HepG2 (cell line): ENCODE results near the gene TTBK1. TPM values are rescaled to one million over a fixed set of nuclear protein-coding genes. Genes with fewer than 3 reads are reported as not detected.

Experiments used
- ARNT2 ChIP-seq: sonication (generic); formaldehyde crosslinking; IDR thresholded peaks from 2 replicates; pipeline ENCODE4 v1.8.0; 2022; ENCODE audit warnings: mild to moderate bottlenecking, low read depth, missing genetic modification reagents, moderate library complexity
- EP300 ChIP-seq, 3 experiments: sonication (generic) in 1 of 3; formaldehyde crosslinking in 1 of 3; IDR thresholded peaks; 2 replicates each; pipeline versions ENCODE4 v1.5.1 to v1.6.1; 2011 to 2020; ENCODE audit warnings: low read depth in 2 of 3, low read length in 2 of 3, borderline replicate concordance in 1 of 3, improper control_type of control experiment in 1 of 3, mild to moderate bottlenecking in 1 of 3, missing genetic modification reagents in 1 of 3, moderate library complexity in 1 of 3
- GABPA ChIP-seq, 2 experiments: IDR thresholded peaks; 2 replicates each; pipeline ENCODE4 v1.6.1; 2011 to 2016; ENCODE audit warnings: low read depth in 2 of 2, low read length in 1 of 2, missing biosample characterization in 1 of 2, missing genetic modification characterization in 1 of 2
- GABPB1 ChIP-seq: IDR thresholded peaks from 2 replicates; pipeline ENCODE4 v1.6.1; 2016; ENCODE audit warnings: mild to moderate bottlenecking, missing genetic modification reagents, moderate library complexity, missing compliant biosample characterization
- GPN1 ChIP-seq: sonication (generic); formaldehyde crosslinking; IDR thresholded peaks from 2 replicates; pipeline ENCODE4 v1.5.1; 2020; ENCODE audit warnings: missing genetic modification reagents, borderline replicate concordance
- HNRNPH1 ChIP-seq: fragments of 200-400 bp; formaldehyde crosslinking; optimal IDR thresholded peaks from 2 replicates; pipeline ENCODE3; 2017; ENCODE audit warnings: mild to moderate bottlenecking, low read depth, low read length
- HNRNPUL1 ChIP-seq: fragments of 200-400 bp; formaldehyde crosslinking; IDR thresholded peaks from 2 replicates; pipeline ENCODE4 v1.6.1; 2017; ENCODE audit warnings: low read depth, mild to moderate bottlenecking, low read length, moderate library complexity
- KLF9 ChIP-seq: IDR thresholded peaks from 2 replicates; pipeline ENCODE4 v1.6.1; 2016; ENCODE audit warnings: low read depth
- MYNN ChIP-seq: sonication (generic); formaldehyde crosslinking; IDR thresholded peaks from 2 replicates; pipeline ENCODE4 v1.4.0; 2020; ENCODE audit warnings: mild to moderate bottlenecking, low read depth, missing genetic modification reagents
- PHF21A ChIP-seq: sonication (generic); formaldehyde crosslinking; IDR thresholded peaks from 2 replicates; pipeline ENCODE4 v1.5.0; 2020; ENCODE audit warnings: mild to moderate bottlenecking, missing genetic modification reagents
- RORA ChIP-seq: sonication (generic); formaldehyde crosslinking; IDR thresholded peaks from 2 replicates; pipeline ENCODE4 v1.5.0; 2020; ENCODE audit warnings: mild to moderate bottlenecking, missing genetic modification reagents, moderate library complexity
- SOX5 ChIP-seq: IDR thresholded peaks from 2 replicates; pipeline ENCODE4 v1.6.1; 2016; ENCODE audit warnings: borderline replicate concordance
- TCF12 ChIP-seq, 2 experiments: fragments of 450-650 bp in 1 of 2; sonication (generic) in 1 of 2; formaldehyde crosslinking in 1 of 2; IDR thresholded peaks; 2 replicates each; pipeline versions ENCODE4 v1.6.1 to v1.8.0; 2017 to 2022; ENCODE audit warnings: antibody characterized with exemption in 1 of 2, mild to moderate bottlenecking in 1 of 2, missing genetic modification reagents in 1 of 2, moderate library complexity in 1 of 2
- TSC22D2 ChIP-seq: sonication (generic); formaldehyde crosslinking; IDR thresholded peaks from 2 replicates; pipeline ENCODE4 v1.5.1; 2020; ENCODE audit warnings: missing genetic modification reagents, mild to moderate bottlenecking, borderline replicate concordance
- U2AF2 ChIP-seq: fragments of 200-400 bp; formaldehyde crosslinking; IDR thresholded peaks from 2 replicates; pipeline ENCODE4 v1.6.1; 2017; ENCODE audit warnings: low read depth, mild to moderate bottlenecking, low read length
- ZFP36L1 ChIP-seq: sonication (generic); formaldehyde crosslinking; IDR thresholded peaks from 2 replicates; pipeline ENCODE4 v1.8.0; 2022; ENCODE audit warnings: mild to moderate bottlenecking, missing genetic modification reagents, moderate library complexity
- ZFP90 ChIP-seq: sonication (generic); formaldehyde crosslinking; IDR thresholded peaks from 2 replicates; pipeline ENCODE4 v1.8.0; 2022; ENCODE audit warnings: missing genetic modification reagents, mild to moderate bottlenecking, inconsistent platforms, borderline replicate concordance
- ZNF263 ChIP-seq: sonication (generic); formaldehyde crosslinking; IDR thresholded peaks from 2 replicates; pipeline ENCODE4 v1.4.0; 2020; ENCODE audit warnings: missing genetic modification reagents
- ZNF879 ChIP-seq: sonication (generic); formaldehyde crosslinking; IDR thresholded peaks from 2 replicates; pipeline ENCODE4 v1.8.1; 2023; ENCODE audit warnings: missing genetic modification reagents
- polyA plus RNA-seq, 8 experiments: library from polyadenylated mRNA; depleted of rRNA in 3 of 8; stranded (reverse) in 7 of 8; unstranded in 1 of 8; fragments of >200 nt; fragmentation: Illumina TruSeq in 4 of 8; extraction: Trizol in 4 of 8; gene quantifications; 2 replicates each; pipeline versions ENCODE4 v1.2.1 to v1.2.3, GENCODE V29; 2011 to 2016; ENCODE audit warnings: low read depth in 4 of 8, missing spikeins in 1 of 8, mixed read lengths in 1 of 8; ENCODE audit not compliant: insufficient read depth in 1 of 8
- total RNA-seq, 5 experiments: library from RNA; depleted of rRNA; stranded (reverse); fragments of >200 nt; fragmentation: Illumina TruSeq; extraction: Trizol; gene quantifications; 2 replicates each; pipeline ENCODE4 v1.2.3, GENCODE V29; 2016; ENCODE audit warnings: low read depth in 1 of 5
- TF ChIP-seq, protein P1 (sequence below), 2 experiments: fragments of 450-650 bp in 1 of 2; sonication (generic) in 1 of 2; formaldehyde crosslinking; IDR thresholded peaks; 2 replicates each; pipeline versions ENCODE4 v1.5.0 to v1.8.0; 2020 to 2022; ENCODE audit warnings: mild to moderate bottlenecking in 1 of 2, missing genetic modification reagents in 1 of 2
- TF ChIP-seq, protein P2 (sequence below): sonication (generic); formaldehyde crosslinking; IDR thresholded peaks from 2 replicates; pipeline ENCODE4 v1.9.0; 2022; ENCODE audit warnings: missing genetic modification reagents, mild to moderate bottlenecking, borderline replicate concordance
- TF ChIP-seq, protein P3 (sequence below): sonication (generic); formaldehyde crosslinking; IDR thresholded peaks from 2 replicates; pipeline ENCODE4 v1.8.0; 2022; ENCODE audit warnings: missing genetic modification reagents, mild to moderate bottlenecking, borderline replicate concordance
- TF ChIP-seq, protein P4 (sequence below): sonication (generic); formaldehyde crosslinking; IDR thresholded peaks from 2 replicates; pipeline ENCODE4 v1.8.0; 2022; ENCODE audit warnings: mild to moderate bottlenecking, missing genetic modification reagents

Gene TTBK1
- total and polyA plus RNA-seq, 2 of the 13 experiments (the other 11 are each of a cell fraction or from before 2014, with no cell fraction given), result 0.24 to 0.33 TPM

DNA sequence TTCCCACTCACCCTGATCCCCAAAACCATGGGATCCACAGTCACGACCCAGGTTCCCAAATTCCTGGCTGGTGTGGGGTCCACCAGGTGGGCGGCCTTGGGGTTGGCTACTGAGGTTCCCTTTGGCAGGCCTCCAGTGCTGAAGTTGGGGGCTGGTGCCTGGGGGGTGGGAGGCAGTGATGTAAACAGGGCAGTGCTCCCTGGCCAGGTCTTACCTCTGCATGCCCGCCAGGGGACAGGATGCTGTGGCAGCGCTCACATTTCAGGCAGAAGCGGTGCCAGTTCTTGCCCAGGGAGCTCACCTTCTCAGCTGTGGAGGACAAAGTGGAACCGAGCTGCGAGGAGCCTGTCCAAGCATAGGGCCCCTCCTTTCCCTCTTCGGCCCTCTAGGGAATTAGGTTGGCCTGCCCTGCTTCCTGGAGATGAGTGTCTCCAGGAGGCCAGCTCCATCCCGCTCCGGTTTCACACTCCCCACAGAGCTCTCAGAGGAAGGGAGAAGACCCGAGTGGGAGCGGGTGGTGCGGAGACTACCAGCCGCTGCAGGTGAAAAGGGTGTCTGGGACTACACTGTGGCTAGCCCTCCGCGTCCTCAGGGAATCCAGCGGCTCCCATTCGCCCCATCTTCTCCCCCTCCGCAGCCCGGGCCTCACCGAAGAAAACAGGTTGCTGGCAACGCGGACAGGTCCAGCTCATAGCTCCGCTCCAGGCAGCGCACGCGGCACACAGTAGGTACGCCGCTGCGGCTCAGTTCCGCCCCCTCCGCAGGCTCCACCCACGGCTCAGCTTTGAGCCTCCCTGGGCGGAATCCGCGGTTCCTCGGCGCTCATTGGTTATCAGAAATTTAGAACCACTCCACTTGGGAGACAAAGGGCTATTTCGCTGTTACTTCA is 65.1 kb downstream of the TTBK1 start, which contains the start of gene CRIP3 (continued):
- TF ChIP-seq, protein P1, sequence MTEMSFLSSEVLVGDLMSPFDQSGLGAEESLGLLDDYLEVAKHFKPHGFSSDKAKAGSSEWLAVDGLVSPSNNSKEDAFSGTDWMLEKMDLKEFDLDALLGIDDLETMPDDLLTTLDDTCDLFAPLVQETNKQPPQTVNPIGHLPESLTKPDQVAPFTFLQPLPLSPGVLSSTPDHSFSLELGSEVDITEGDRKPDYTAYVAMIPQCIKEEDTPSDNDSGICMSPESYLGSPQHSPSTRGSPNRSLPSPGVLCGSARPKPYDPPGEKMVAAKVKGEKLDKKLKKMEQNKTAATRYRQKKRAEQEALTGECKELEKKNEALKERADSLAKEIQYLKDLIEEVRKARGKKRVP (CRISPR knock-in tag; IDR thresholded peaks at IDR 0.05), result no peak
- TF ChIP-seq, protein P2, sequence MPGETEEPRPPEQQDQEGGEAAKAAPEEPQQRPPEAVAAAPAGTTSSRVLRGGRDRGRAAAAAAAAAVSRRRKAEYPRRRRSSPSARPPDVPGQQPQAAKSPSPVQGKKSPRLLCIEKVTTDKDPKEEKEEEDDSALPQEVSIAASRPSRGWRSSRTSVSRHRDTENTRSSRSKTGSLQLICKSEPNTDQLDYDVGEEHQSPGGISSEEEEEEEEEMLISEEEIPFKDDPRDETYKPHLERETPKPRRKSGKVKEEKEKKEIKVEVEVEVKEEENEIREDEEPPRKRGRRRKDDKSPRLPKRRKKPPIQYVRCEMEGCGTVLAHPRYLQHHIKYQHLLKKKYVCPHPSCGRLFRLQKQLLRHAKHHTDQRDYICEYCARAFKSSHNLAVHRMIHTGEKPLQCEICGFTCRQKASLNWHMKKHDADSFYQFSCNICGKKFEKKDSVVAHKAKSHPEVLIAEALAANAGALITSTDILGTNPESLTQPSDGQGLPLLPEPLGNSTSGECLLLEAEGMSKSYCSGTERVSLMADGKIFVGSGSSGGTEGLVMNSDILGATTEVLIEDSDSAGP (CRISPR knock-in tag), result no peak
- TF ChIP-seq HNRNPUL1, result no peak
- no peak for TF ChIP-seq SOX5 (CRISPR knock-in tag)
- TF ChIP-seq, protein P3, sequence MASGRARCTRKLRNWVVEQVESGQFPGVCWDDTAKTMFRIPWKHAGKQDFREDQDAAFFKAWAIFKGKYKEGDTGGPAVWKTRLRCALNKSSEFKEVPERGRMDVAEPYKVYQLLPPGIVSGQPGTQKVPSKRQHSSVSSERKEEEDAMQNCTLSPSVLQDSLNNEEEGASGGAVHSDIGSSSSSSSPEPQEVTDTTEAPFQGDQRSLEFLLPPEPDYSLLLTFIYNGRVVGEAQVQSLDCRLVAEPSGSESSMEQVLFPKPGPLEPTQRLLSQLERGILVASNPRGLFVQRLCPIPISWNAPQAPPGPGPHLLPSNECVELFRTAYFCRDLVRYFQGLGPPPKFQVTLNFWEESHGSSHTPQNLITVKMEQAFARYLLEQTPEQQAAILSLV (CRISPR knock-in tag), result peak; percentile 71; the same call in 1 of the 2 replicates
- peak; percentile 67; the same call in 1 of the 2 replicates for TF ChIP-seq GABPB1 (CRISPR knock-in tag)
- peak; percentile 73; the same call in 1 of the 2 replicates for TF ChIP-seq ARNT2
- TF ChIP-seq KLF9 (CRISPR knock-in tag), result no peak
- TF ChIP-seq PHF21A (CRISPR knock-in tag), result no peak; the same call in 1 of the 2 replicates
- TF ChIP-seq ZNF263 (CRISPR knock-in tag), result peak; percentile 91
- no peak for TF ChIP-seq U2AF2
- no peak for TF ChIP-seq TCF12 (IDR thresholded peaks at IDR 0.05)
- no peak for TF ChIP-seq TCF12 (CRISPR knock-in tag; IDR thresholded peaks at IDR 0.05)
- TF ChIP-seq MYNN, result no peak
- no peak for TF ChIP-seq ZFP90 (CRISPR knock-in tag)
- TF ChIP-seq, protein P4, sequence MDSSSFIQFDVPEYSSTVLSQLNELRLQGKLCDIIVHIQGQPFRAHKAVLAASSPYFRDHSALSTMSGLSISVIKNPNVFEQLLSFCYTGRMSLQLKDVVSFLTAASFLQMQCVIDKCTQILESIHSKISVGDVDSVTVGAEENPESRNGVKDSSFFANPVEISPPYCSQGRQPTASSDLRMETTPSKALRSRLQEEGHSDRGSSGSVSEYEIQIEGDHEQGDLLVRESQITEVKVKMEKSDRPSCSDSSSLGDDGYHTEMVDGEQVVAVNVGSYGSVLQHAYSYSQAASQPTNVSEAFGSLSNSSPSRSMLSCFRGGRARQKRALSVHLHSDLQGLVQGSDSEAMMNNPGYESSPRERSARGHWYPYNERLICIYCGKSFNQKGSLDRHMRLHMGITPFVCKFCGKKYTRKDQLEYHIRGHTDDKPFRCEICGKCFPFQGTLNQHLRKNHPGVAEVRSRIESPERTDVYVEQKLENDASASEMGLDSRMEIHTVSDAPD, result no peak
- no peak for TF ChIP-seq GABPA (IDR thresholded peaks at IDR 0.05; ENCODE audit: low read depth, low read length)
- TF ChIP-seq GABPA (CRISPR knock-in tag; IDR thresholded peaks at IDR 0.05; ENCODE audit: low read depth), result no peak
- no peak for TF ChIP-seq EP300 (IDR thresholded peaks at IDR 0.05; ENCODE audit: low read depth in 2 of 2, low read length in 2 of 2)
- TF ChIP-seq EP300 (CRISPR knock-in tag; IDR thresholded peaks at IDR 0.05; ENCODE audit: borderline replicate concordance), result no peak
- TF ChIP-seq ZNF879 (CRISPR knock-in tag), result no peak
- TF ChIP-seq RORA, result no peak
- TF ChIP-seq HNRNPH1, result no peak
- TF ChIP-seq ZFP36L1 (CRISPR knock-in tag), result no peak
- TF ChIP-seq TSC22D2 (CRISPR knock-in tag), result no peak
- no peak for TF ChIP-seq GPN1 (CRISPR knock-in tag)
